ENCODE measurements around the gene TMEM205.
A peak's percentile ranks its signal among the peaks of the same experiment; 100 is the strongest.

Gene TMEM205

DNA sequence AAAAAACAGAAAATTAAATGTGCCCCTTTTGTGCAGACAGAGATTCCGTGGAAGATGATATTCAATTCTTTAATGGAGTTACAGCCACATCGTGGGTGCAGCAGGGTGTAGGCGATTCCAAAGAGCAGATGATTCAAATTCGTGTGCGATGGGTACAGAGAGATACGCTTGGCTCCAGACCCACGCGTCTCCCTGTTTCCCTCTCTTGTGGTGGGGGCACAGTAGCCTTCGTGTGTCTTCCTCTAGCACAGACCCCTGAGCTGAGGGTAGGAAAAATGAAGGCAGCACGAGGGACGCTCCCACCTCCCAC is 45.3 kb downstream of the TMEM205 start:
- TF ChIP-seq CTCF (IDR thresholded peaks at IDR 0.05; ENCODE audit: extremely low read depth, missing control alignments), result no peak
- DNase-seq (ENCODE audit: low spot score), result no peak

- no peak for TF ChIP-seq CTCF (IDR thresholded peaks at IDR 0.05; ENCODE audit: extremely low read depth, missing control alignments)
- no peak for DNase-seq (ENCODE audit: low spot score)
These were observed 45.9 kb downstream of the TMEM205 start for GRCh38 chr19:11299946-11300810.

DNA sequence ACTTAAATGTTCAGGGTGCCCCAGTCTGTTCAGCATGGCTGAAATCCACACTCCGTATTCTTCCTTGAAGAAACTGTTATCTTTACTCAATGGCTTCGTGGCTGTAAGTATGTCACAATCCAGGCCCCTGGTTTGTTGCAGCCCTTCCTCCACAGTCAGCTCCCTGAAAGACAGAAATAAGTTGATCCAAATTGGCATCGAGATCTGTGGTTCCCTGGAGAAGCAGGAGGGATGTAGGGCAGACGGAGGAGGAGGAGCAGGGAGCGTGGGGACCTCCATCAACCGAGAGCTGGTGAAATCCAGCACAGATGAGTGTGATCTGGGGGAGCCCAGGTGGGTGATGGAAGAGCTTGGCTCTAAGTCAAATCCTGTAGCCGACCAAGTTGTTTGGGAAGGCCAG is 49.8 kb downstream of the TMEM205 start:
- DNase-seq (ENCODE audit: low spot score), result no peak
- TF ChIP-seq CTCF (IDR thresholded peaks at IDR 0.05; ENCODE audit: extremely low read depth, missing control alignments), result no peak

GRCh38 chr19:11295665-11296245 is 50.3 kb downstream of the TMEM205 start, which contains the start of gene TSPAN16:
TSPAN16 (plus strand) TSS chr19:11296160; CDS start chr19:11296298, 138 bp downstream.
- no peak for TF ChIP-seq CTCF (IDR thresholded peaks at IDR 0.05; ENCODE audit: extremely low read depth, missing control alignments)

GRCh38 chr19:11295180-11295579 is 50.9 kb downstream of the TMEM205 start:
- DNase-seq (ENCODE audit: low spot score), result no peak
- TF ChIP-seq CTCF (IDR thresholded peaks at IDR 0.05; ENCODE audit: extremely low read depth, missing control alignments), result no peak

More at GRCh38 chr19:11295665-11296245, 50.3 kb downstream of the TMEM205 start, which contains the start of gene TSPAN16:
- no peak for DNase-seq (ENCODE audit: low spot score)

- peak; percentile 90 for DNase-seq (ENCODE audit: low spot score)
- TF ChIP-seq CTCF (IDR thresholded peaks at IDR 0.05; ENCODE audit: extremely low read depth, missing control alignments), result peak; percentile 98
These were observed 52.4 kb downstream of the TMEM205 start for GRCh38 chr19:11293433-11294389.

Data from GM20000 (cell line).